Thoracic aorta (tissue), 2 donors: ENCODE measurements around the gene SUPT20H. TPM values are rescaled to one million over a fixed set of nuclear protein-coding genes. Genes with fewer than 3 reads are reported as not detected.

ENCODE experiments used
- ATAC-seq: fragments of 150-250 bp; one replicate; pipeline ENCODE4 v1.8.0; 2017; ENCODE audit warnings: low read depth; ENCODE audit not compliant: insufficient number of reproducible peaks, low FRiP score
- DNase-seq: peaks from one replicate; pipeline ENCODE4 v3.0.0-alpha.2; 2020; ENCODE audit warnings: low spot score
- H3K27ac ChIP-seq, 2 donors: fragments of 200-600 bp; sonication (generic); 1 replicate in 1 of 2; 2 replicates in 1 of 2; pipeline ENCODE4 v1.5.1; 2016; ENCODE audit warnings: mild to moderate bottlenecking in 2 of 2, moderate library complexity in 2 of 2
- H3K27me3 ChIP-seq: fragments of 200-600 bp; sonication (generic); replicated peaks from 2 replicates; pipeline ENCODE4 v1.6.0; 2016; ENCODE audit warnings: mild to moderate bottlenecking; ENCODE audit not compliant: insufficient read depth
- H3K36me3 ChIP-seq: fragments of 200-600 bp; sonication (generic); one replicate; pipeline ENCODE4 v1.5.1; 2016
- H3K4me1 ChIP-seq, 2 donors: fragments of 200-600 bp; sonication (generic); 1 replicate in 1 of 2; 2 replicates in 1 of 2; pipeline versions ENCODE4 v1.5.1 to v1.6.0; 2016; ENCODE audit warnings: low read depth in 2 of 2, mild to moderate bottlenecking in 1 of 2; ENCODE audit not compliant: control insufficient read depth in 1 of 2
- H3K4me3 ChIP-seq: fragments of 200-600 bp; sonication (generic); 2 replicates; pipeline ENCODE4 v1.5.1; 2016; ENCODE audit warnings: mild to moderate bottlenecking
- H3K9me3 ChIP-seq: fragments of 200-600 bp; sonication (generic); 2 replicates; pipeline ENCODE4 v1.5.1; 2016
- CTCF ChIP-seq: fragments of 200-600 bp; sonication (generic); IDR thresholded peaks from one replicate; pipeline ENCODE4 v1.5.1; 2019; ENCODE audit warnings: antibody characterized with exemption
- total RNA-seq, 2 donors: library from RNA; depleted of rRNA; stranded (reverse); fragments of >200 nt; gene quantifications; one replicate each; pipeline versions ENCODE4 v1.1.0 to v1.2.3, GENCODE V29; 2016

SUPT20H gene
- total RNA-seq, 2 donors from 2014 or later = 44.5 to 60.1 TPM

GRCh38 chr13:37047846-37048245 lies 11.6 kb downstream of the SUPT20H start:
- TF ChIP-seq CTCF = no peak
- DNase-seq (no peak), ATAC-seq (no peak)
- H3K9me3 ChIP-seq = no peaks in the 10 kb centered on the region
- H3K4me3 ChIP-seq = no peak overlapping the region
- H3K27me3 ChIP-seq = no peaks in the 10 kb centered on the region
- no peak overlapping the region for H3K27ac ChIP-seq
- peaks cover 17% of the 10 kb centered on the region for H3K36me3 ChIP-seq
- no peaks in the 10 kb centered on the region for H3K4me1 ChIP-seq

- TF ChIP-seq CTCF = no peak
- Histone ChIP-seq H3K27me3 (no peaks in the 10 kb centered on the region), H3K9me3 (no peaks in the 10 kb centered on the region), H3K4me1 (no peaks in the 10 kb centered on the region), H3K4me3 (no peak overlapping the region), H3K27ac (no peak overlapping the region), H3K36me3 (peaks cover 22% of the 10 kb centered on the region)
- ATAC-seq = no peak
- DNase-seq = no peak
These were observed 12.5 kb downstream of the SUPT20H start for GRCh38 chr13:37047032-37047431.

GRCh38 chr13:37046062-37046461 lies 13.4 kb downstream of the SUPT20H start:
- H3K36me3 ChIP-seq = peaks cover 22% of the 10 kb centered on the region
- no peak overlapping the region for H3K4me3 ChIP-seq
- no peaks in the 10 kb centered on the region for H3K27me3 ChIP-seq
- no peak overlapping the region for H3K27ac ChIP-seq
- H3K9me3 ChIP-seq = no peaks in the 10 kb centered on the region
- ATAC-seq = no peak
- no peak for TF ChIP-seq CTCF
- H3K4me1 ChIP-seq = no peaks in the 10 kb centered on the region
- DNase-seq = no peak

GRCh38 chr13:37040789-37041188 lies 18.7 kb downstream of the SUPT20H start:
- ATAC-seq (no peak), DNase-seq (no peak)
- Histone ChIP-seq H3K9me3 (no peaks in the 10 kb centered on the region), H3K27me3 (no peaks in the 10 kb centered on the region), H3K4me1 (no peaks in the 10 kb centered on the region), H3K4me3 (no peak overlapping the region), H3K36me3 (peaks cover 33% of the 10 kb centered on the region), H3K27ac (no peak overlapping the region)
- no peak for TF ChIP-seq CTCF

GRCh38 chr13:37039896-37040295 lies 19.6 kb downstream of the SUPT20H start:
- no peaks in the 10 kb centered on the region for H3K9me3 ChIP-seq
- peaks cover 42% of the 10 kb centered on the region for H3K36me3 ChIP-seq
- no peak for ATAC-seq
- no peaks in the 10 kb centered on the region for H3K27me3 ChIP-seq
- H3K4me3 ChIP-seq = no peak overlapping the region
- H3K4me1 ChIP-seq = no peaks in the 10 kb centered on the region
- no peak for DNase-seq
- H3K27ac ChIP-seq = no peak overlapping the region
- no peak for TF ChIP-seq CTCF
